Measurements from ENCODE around the gene NAP1L1.

GRCh38 chr12:76010732-76011458, 73.6 kb downstream of the NAP1L1 start:
- TF ChIP-seq CREB5 (CRISPR knock-in tag; IDR thresholded peaks at IDR 0.05; ENCODE audit: low read depth): no peak
- no peak for TF ChIP-seq PATZ1 (CRISPR knock-in tag; IDR thresholded peaks at IDR 0.05; ENCODE audit: borderline replicate concordance)
- no peak for TF ChIP-seq ZNF70 (CRISPR knock-in tag; IDR thresholded peaks at IDR 0.05)
- no peak for TF ChIP-seq ZFP30 (CRISPR knock-in tag; IDR thresholded peaks at IDR 0.05)
- TF ChIP-seq ARNTL (CRISPR knock-in tag; IDR thresholded peaks at IDR 0.05; ENCODE audit: borderline replicate concordance, low read depth): no peak
- no peak for TF ChIP-seq POU6F1 (CRISPR knock-in tag; IDR thresholded peaks at IDR 0.05; ENCODE audit: borderline replicate concordance, low read depth)
- no peak for TF ChIP-seq ZNF8 (CRISPR knock-in tag; IDR thresholded peaks at IDR 0.05)
- no peak for TF ChIP-seq TOX (CRISPR knock-in tag; IDR thresholded peaks at IDR 0.05; ENCODE audit: borderline replicate concordance)
- TF ChIP-seq GLIS3 (CRISPR knock-in tag; IDR thresholded peaks at IDR 0.05): no peak
- no peak for TF ChIP-seq RARB (CRISPR knock-in tag; IDR thresholded peaks at IDR 0.05)
- no peak for TF ChIP-seq ZNF565 (CRISPR knock-in tag; conservative IDR thresholded peaks at IDR 0.05; ENCODE audit: low read depth)
- no peak for TF ChIP-seq TCF4 (CRISPR knock-in tag; IDR thresholded peaks at IDR 0.05; ENCODE audit: borderline replicate concordance)
- TF ChIP-seq ZFP3 (CRISPR knock-in tag; IDR thresholded peaks at IDR 0.05): no peak
- no peak for TF ChIP-seq CSDC2 (CRISPR knock-in tag; IDR thresholded peaks at IDR 0.05)

Measured in SK-N-SH treated with all-trans-retinoic acid at 6 μM for 48 hours (cell line).